Muscle of leg (tissue), 9 donors: ENCODE results near the gene TAF1D. TPM values are rescaled to one million over a fixed set of nuclear protein-coding genes. Genes with fewer than 3 reads are reported as not detected.

Experiments used
- polyA plus RNA-seq, 8 donors: library from polyadenylated mRNA; unstranded; fragments of 120-200 nt; gene quantifications; one replicate each; pipeline versions ENCODE4 v1.2.1 to v1.2.3, GENCODE V29; 2013; ENCODE audit warnings: inconsistent platforms in 1 of 8, low replicate concordance in 1 of 8; ENCODE audit not compliant: insufficient read length in 8 of 8, insufficient read depth in 1 of 8
- total RNA-seq: library from RNA; stranded (reverse); fragments of 120-200 nt; gene quantifications from one replicate; pipeline ENCODE4 v1.2.4, GENCODE V29; 2013

TAF1D gene
- total and polyA plus RNA-seq, 9 donors, result 81.9 to 122 (median 96.1) TPM

Other genes with a start within 250 kb of the TAF1D start
- 8.6 TPM for gene SMCO4, start 198.1 kb downstream of the TAF1D start, total RNA-seq
- 10 to 100 TPM in 6 of 8 donors, 1 to 10 TPM in 2; 6.5 to 15.6 (median 13.0) TPM for gene SMCO4, start 198.1 kb downstream of the TAF1D start, polyA plus RNA-seq
- 14.2 TPM for gene CEP295, start 79.8 kb downstream of the TAF1D start, total RNA-seq
- 10 to 100 TPM in 3 of 8 donors, 1 to 10 TPM in 5; 8.3 to 12.1 (median 9.7) TPM for gene CEP295, start 79.8 kb downstream of the TAF1D start, polyA plus RNA-seq
- gene C11orf54, start 177 bp upstream of the TAF1D start, total RNA-seq, result 41.1 TPM
- 10 to 100 TPM; 27.6 to 39.2 (median 34.6) TPM for gene C11orf54, start 177 bp upstream of the TAF1D start, polyA plus RNA-seq
- 20.8 TPM for gene MED17, start 42.8 kb upstream of the TAF1D start, total RNA-seq
- 10 to 100 TPM; 18.0 to 31.9 (median 22.5) TPM for gene MED17, start 42.8 kb upstream of the TAF1D start, polyA plus RNA-seq
- gene VSTM5, start 109.1 kb upstream of the TAF1D start, total RNA-seq, result 0.31 TPM
- gene VSTM5, start 109.1 kb upstream of the TAF1D start, polyA plus RNA-seq, result 1 to 10 TPM in 1 of 8 donors, under 1 TPM in 7; 0.16 to 1.1 (median 0.24) TPM